HG03432 (cell line): ENCODE results near the gene ZNF335.
"Not testable (repeated sequence)": the region's sequence is repeated elsewhere in the genome, so short reads cannot be mapped to it uniquely, and the experiment has no call there.

Source experiments
- ATAC-seq: cut with Tn5 transposase; IDR thresholded peaks from one replicate; pipeline ENCODE4 v1.9.1; 2021; ENCODE audit warnings: mild to moderate bottlenecking, moderate library complexity; ENCODE audit not compliant: unreplicated experiment

Gene ZNF335

GRCh38 chr20:46001498-46001897 lies 29.5 kb upstream of the ZNF335 start:
- ATAC-seq: no peak

DNA sequence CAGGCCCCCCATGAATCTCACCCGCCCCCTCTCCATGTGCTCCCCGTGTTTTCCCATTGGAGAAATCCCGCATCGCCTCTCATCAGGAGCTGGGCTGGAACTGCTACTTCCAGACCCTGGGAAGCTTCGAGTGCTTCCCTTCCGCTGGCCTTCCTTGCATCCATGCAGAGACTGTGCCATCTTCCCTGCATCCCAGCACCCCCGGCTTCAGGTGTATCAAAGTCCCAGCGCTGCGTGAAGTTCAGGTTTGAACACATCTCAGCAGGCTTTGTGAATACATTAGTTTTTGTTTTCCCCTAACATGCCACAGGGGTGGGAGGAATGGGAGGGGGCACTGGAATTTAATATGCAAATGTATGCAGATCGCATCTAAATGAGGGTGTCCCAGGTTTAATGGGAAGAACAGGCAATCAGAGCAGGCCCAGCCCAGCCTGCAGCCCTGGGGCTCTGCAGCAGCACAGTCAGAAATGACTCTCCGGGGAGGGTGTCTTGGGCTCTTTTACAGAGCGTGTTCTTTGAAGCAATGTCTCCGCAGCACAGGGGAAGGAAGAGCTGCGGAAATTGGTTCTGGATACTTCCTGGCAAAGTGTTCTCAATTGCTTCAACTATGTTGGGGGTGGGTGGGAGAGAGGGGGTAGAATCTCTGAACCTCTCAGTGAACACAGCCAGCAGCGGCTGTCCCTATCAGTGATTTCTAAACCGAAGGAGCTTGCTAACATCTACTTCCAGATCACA lies 28.4 kb upstream of the ZNF335 start:
- ATAC-seq: no peak

- ATAC-seq: no peak
Measured at GRCh38 chr20:45999557-46000261, 27.7 kb upstream of the ZNF335 start.

- no peak for ATAC-seq
Measured at GRCh38 chr20:45998761-45999160, 26.8 kb upstream of the ZNF335 start.

GRCh38 chr20:45998337-45998736 lies 26.3 kb upstream of the ZNF335 start:
- ATAC-seq: no peak

DNA sequence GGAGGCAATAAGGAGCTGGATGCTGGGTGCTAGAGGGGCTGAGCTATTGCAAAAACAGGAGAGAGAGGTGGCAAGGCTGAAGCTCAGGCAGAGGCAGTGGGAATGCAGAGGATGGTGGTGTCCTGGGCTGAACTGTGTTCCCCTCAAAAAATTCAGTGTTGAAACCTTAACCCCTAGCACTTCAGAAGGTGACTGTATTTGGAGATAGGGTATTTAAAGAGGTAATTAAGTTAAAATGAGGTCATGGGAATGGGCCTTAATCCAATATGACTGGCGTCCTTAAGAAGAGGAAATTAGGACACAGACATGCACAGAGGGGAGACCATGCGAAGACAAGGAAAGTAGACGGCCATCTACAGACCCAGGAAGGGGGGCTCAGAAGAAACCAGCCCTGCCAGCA lies 25.2 kb upstream of the ZNF335 start:
- no peak for ATAC-seq

- not testable (repeated sequence) for ATAC-seq
Measured at GRCh38 chr20:45995495-45996097, 23.6 kb upstream of the ZNF335 start.

DNA sequence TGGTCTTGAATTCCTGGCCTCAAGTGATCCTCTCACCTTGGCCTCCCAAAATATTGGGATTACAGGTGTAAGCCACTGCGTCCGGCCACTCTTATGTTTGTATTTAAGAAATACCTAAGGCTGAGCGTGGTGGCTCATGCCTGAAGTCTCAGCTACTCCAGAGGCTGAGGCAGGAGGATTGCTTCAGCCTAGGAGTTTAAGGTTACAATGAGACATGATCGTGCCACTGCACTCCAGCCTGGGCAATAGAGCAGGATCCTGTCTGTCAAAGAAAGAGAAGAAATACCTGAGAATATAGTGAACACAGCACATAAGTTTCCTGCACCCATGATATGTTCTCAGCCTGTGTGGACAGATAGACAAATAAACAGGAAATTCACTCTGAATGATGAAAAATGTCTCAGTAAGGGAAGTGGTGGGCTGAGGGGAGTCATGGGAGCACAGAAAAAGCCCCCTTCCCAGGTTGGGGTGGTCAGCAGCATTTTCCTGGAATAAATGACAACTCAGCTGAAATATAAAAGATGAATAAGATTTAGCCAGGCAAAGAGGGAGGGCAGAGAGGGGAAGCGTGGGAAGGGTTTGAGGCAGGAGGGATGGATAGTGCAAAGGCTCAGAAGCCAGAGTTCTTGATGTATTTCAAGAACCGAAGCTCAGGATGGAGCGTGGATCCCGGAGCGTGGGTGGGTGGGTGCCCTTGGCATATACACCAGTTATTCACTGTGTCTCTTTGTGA lies 22.9 kb upstream of the ZNF335 start:
- no peak for ATAC-seq

DNA sequence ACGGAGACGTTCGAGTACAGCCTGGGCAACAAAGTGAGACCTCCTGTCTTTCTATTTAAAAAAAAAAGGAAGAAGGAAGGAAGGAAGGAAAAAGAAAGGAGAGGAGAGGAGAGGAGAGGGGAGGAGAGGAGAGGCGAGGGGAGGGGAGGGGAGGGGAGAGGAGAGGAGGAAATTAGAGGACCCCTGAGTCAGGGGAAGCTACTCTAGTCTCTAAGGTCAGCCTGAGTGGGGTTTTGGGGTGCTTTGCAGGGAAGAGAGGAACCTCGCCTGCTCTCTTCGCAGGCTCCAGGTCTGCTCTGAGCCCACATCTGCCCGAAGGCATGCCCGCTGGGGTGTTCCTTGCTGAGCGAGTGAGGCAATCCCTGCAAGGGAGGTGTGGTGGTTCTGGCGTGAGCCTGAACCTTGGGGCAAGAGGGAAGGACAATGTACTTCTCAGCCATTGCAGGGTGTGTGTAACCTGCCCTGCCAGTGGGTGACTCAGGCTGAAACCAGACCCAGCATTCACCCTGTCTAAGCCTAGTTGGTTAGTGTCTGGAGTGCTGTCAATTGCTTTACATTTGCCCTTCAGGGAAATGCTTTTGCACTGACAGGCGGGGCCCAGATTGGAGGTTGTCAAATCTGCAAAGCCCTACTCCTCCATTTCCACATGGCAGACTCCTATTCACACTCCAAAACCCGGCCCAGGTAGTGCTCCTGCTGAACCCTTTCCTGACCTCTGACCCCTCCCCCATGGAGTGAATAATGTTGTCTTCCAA lies 21.4 kb upstream of the ZNF335 start:
- ATAC-seq: no peak

DNA sequence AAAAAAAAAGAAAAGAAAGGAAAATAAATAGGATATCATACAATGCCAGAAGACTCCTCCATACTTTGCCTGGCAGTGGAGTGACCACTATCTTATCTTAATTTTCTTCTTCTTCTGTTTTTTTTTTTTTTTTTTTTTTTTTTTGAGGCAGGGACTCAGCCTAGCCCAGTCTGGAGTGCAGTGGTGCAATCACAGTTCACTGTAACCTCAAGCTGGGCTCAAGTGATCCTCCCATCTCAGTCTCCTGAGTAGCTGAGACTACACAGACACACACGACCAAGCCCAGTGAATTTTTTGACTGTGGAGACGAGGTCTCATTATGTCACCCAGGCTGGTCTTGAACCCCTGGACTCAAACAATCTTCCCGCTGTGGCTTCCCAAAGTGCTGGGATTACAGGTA lies 19.6 kb upstream of the ZNF335 start:
- ATAC-seq: no peak

- not testable (repeated sequence) for ATAC-seq
Measured at GRCh38 chr20:45988830-45989229, 16.8 kb upstream of the ZNF335 start.

- ATAC-seq: peak; percentile 64
Measured at GRCh38 chr20:45987108-45987780, 15.2 kb upstream of the ZNF335 start.

GRCh38 chr20:45985573-45985972 lies 13.6 kb upstream of the ZNF335 start:
- no peak for ATAC-seq

GRCh38 chr20:45983279-45983743 lies 11.3 kb upstream of the ZNF335 start:
- ATAC-seq: no peak

- no peak for ATAC-seq
Measured at GRCh38 chr20:45981261-45981660, 9.3 kb upstream of the ZNF335 start.

DNA sequence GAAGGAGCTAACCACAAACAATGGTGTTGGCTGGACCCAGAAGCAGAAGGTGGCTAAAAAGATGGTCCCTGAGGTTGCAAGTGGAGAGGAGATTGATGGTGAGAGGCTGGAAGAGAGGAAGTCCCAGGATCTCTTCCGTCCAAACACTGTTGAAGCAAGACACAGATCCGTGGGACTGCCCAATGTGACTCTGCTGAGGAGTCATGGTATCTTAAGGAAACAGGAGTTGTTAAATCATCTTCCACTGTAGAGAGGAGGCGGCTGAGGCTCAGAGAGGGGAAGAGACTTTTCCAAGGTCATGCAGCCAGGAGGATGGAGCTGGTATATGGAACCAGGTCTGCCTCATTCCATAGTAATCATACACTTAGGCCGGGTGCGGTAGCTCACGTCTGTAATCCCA lies 4.1 kb upstream of the ZNF335 start:
- ATAC-seq: no peak

DNA sequence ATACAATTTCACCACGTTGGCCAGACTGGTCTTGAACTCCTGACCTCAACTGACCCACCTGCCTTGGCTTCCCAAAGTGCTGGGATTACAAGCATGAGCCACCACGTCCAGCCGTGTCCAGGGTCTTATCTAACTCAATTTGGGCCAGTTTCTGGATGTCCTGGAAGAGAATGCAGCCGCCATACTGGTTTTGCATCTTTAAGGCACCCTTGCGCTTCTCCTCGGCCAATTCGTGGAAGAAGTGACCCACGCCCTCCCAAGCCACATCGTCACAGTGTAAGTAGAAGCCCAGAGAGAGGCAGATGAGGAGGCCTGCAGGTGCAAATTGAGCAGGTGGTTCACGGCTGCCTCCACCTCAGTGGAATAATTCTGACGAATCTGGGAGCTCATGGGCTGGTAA lies 3.7 kb upstream of the ZNF335 start:
- ATAC-seq: no peak

DNA sequence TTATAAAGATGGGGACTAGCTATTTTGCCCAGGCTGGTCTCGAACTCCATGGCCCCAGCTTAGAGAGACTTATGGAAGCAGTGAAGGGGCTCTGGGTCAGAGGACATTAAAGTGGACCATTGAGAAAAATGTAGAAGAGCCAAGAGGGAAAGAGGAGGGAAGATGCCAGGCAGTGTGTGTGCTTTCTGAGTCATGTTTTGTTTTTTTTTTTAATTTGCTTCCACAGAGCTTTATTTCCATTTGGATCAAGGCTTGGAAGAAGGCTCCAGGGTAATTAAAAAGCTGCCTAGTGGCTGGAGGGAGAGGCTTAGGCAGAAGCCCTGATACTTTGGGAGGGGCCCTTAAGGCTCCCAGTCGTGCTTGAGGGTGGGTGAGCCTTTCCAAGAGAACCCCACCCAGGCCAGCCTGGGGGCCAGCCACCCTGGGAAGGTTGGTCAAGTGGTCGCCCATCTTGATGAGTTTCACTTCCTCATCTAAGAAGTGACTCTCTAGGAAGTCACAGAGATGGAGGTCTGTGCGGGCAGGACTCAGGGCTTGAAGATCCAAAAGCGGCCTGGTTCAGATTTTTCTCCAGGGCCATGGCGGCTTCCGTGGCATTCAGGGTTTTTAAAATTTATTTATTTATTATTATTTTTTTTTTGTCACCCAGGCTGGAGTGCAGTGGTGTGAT lies 3.0 kb upstream of the ZNF335 start:
- ATAC-seq: no peak

DNA sequence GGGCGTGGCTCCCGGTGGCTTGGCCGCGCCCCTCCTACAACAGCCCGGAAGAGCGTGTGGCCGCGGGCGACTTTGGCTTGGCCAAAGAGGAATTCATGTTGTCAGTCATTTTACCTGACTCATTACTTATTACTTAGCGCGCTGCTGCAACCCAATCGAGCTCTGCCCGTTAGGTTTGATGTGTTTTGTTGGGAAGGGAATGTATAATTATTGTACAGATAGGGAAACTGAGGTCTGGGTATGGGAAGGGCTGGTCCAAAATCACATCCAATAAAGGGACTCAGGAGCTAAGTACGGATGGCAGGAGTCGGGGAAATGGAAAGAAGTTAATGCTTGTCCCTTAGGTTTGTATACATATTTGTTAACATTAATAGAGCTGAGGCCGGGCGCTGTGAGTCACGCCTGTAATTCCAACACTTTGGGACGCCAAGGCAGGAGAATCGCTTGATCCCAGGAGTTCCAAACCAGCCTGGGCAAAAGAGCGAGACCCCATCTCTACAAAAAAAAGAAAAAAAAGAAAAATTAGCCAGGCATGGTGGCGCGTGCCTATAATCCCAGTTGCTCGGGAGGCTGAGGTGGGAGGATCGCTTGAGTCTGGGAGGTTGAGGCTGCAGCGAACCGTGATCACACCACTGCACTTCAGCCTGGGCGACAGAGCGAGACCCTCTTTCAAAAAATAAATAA lies 639 bp upstream of the ZNF335 start:
- ATAC-seq: no peak
